ENCODE measurements around the gene STAB1. TPM values are rescaled to one million over a fixed set of nuclear protein-coding genes. Genes with fewer than 3 reads are reported as not detected.
A peak's percentile ranks its signal among the peaks of the same experiment; 100 is the strongest.

Gene STAB1
- total and polyA plus RNA-seq, 4 donors: 54.2 to 651 (median 273) TPM

GRCh38 chr3:52452126-52452525 lies 43.0 kb upstream of the STAB1 start:
- Histone ChIP-seq H3K4me3 (ENCODE audit: low read length in 2 of 2) (no peak overlapping the region), H3K9me3 (ENCODE audit: control insufficient read depth, low read length) (no peaks in the 10 kb centered on the region), H3K27me3 (ENCODE audit: control insufficient read depth in 1 of 2, insufficient read depth in 2 of 2, low read length in 1 of 2) (no peaks in the 10 kb centered on the region), H3K27ac (ENCODE audit: low read depth in 1 of 2, low read length in 2 of 2) (no peak overlapping the region), H3K4me1 (ENCODE audit: control insufficient read depth in 1 of 2, insufficient read depth in 2 of 2, low read length in 2 of 2) (no peaks in the 10 kb centered on the region), H3K36me3 (ENCODE audit: control insufficient read depth in 1 of 2, insufficient read depth in 2 of 2, low read length in 1 of 2) (no peaks in the 10 kb centered on the region)
- 88 to 92% methylated on average over 6 of the region's 6 CpGs for WGBS, 2 donors
- DNase-seq (no peak), ATAC-seq (ENCODE audit: low FRiP score) (no peak)
- intact Hi-C loops (cut with DNase I): loop anchor here in 1 of 2 donors (10.0 kb wide), 1 partner anchor 167 kb away; the partner anchor contains the start of gene GLYCTK

- ATAC-seq (ENCODE audit: low FRiP score): no peak
- Histone ChIP-seq H3K9me3 (ENCODE audit: control insufficient read depth, low read length) (no peaks in the 10 kb centered on the region), H3K27me3 (ENCODE audit: control insufficient read depth in 1 of 2, insufficient read depth in 2 of 2, low read length in 1 of 2) (no peaks in the 10 kb centered on the region), H3K4me3 (ENCODE audit: low read length in 2 of 2) (no peak overlapping the region), H3K4me1 (ENCODE audit: control insufficient read depth in 1 of 2, insufficient read depth in 2 of 2, low read length in 2 of 2) (no peaks in the 10 kb centered on the region), H3K27ac (ENCODE audit: low read depth in 1 of 2, low read length in 2 of 2) (no peak overlapping the region), H3K36me3 (ENCODE audit: control insufficient read depth in 1 of 2, insufficient read depth in 2 of 2, low read length in 1 of 2) (no peaks in the 10 kb centered on the region)
- DNase-seq: no peak
- intact Hi-C loops (cut with DNase I): loop anchor here in 1 of 2 donors (10.0 kb wide), 1 partner anchor 168 kb away; the partner anchor contains the start of gene GLYCTK
- 70 to 76% methylated on average over 11 of the region's 11 CpGs for WGBS, 2 donors
Observed at GRCh38 chr3:52452570-52453221, 42.4 kb upstream of the STAB1 start.

GRCh38 chr3:52453496-52454249 lies 41.5 kb upstream of the STAB1 start, which contains the start of gene TNNC1:
TSS of gene TNNC1 (minus strand) at chr3:52454041. CDS start at chr3:52454015, 26 bp downstream.
- Histone ChIP-seq H3K36me3 (ENCODE audit: control insufficient read depth in 1 of 2, insufficient read depth in 2 of 2, low read length in 1 of 2) (no peaks in the 10 kb centered on the region), H3K4me3 (ENCODE audit: low read length in 2 of 2) (no peak within 1 kb of the TSS), H3K9me3 (ENCODE audit: control insufficient read depth, low read length) (no peaks in the 10 kb centered on the region), H3K4me1 (ENCODE audit: control insufficient read depth in 1 of 2, insufficient read depth in 2 of 2, low read length in 2 of 2) (no peaks in the 10 kb centered on the region), H3K27ac (ENCODE audit: low read depth in 1 of 2, low read length in 2 of 2) (peak within 1 kb of the TSS in 1 of 2 donors; percentile 87), H3K27me3 (ENCODE audit: control insufficient read depth in 1 of 2, insufficient read depth in 2 of 2, low read length in 1 of 2) (no peaks in the 10 kb centered on the region)
- intact Hi-C loops (cut with DNase I): loop anchor here in 1 of 2 donors (10.0 kb wide), 1 partner anchor 169 kb away; the partner anchor contains the start of gene GLYCTK
- DNase-seq (peak in 1 of 2 donors; percentile 75), ATAC-seq (ENCODE audit: low FRiP score) (no peak)
- 68 to 69% methylated on average over 16 of the region's 16 CpGs for WGBS, 2 donors

GRCh38 chr3:52454250-52454937 lies 40.7 kb upstream of the STAB1 start:
- Histone ChIP-seq H3K36me3 (ENCODE audit: control insufficient read depth in 1 of 2, insufficient read depth in 2 of 2, low read length in 1 of 2) (peaks cover 0 to 2% of the 10 kb centered on the region in 2 donors), H3K4me3 (ENCODE audit: low read length in 2 of 2) (no peak overlapping the region), H3K27me3 (ENCODE audit: control insufficient read depth in 1 of 2, insufficient read depth in 2 of 2, low read length in 1 of 2) (no peaks in the 10 kb centered on the region), H3K4me1 (ENCODE audit: control insufficient read depth in 1 of 2, insufficient read depth in 2 of 2, low read length in 2 of 2) (no peaks in the 10 kb centered on the region), H3K27ac (ENCODE audit: low read depth in 1 of 2, low read length in 2 of 2) (peak overlapping the region in 1 of 2 donors; percentile 87), H3K9me3 (ENCODE audit: control insufficient read depth, low read length) (no peaks in the 10 kb centered on the region)
- ATAC-seq (ENCODE audit: low FRiP score) (no peak), DNase-seq (no peak)
- WGBS, 2 donors: 50 to 51% methylated on average over 8 of the region's 8 CpGs
- intact Hi-C loops (cut with DNase I): loop anchor here in 1 of 2 donors (10.0 kb wide), 1 partner anchor 170 kb away; the partner anchor contains the start of gene GLYCTK

GRCh38 chr3:52454938-52455282 lies 40.2 kb upstream of the STAB1 start:
- 29 to 38% methylated on average over 11 of the region's 11 CpGs for WGBS, 2 donors
- ATAC-seq (ENCODE audit: low FRiP score): no peak
- no peaks in the 10 kb centered on the region for H3K27me3 ChIP-seq (ENCODE audit: control insufficient read depth in 1 of 2, insufficient read depth in 2 of 2, low read length in 1 of 2)
- peak overlapping the region; percentile 14 to 87 for H3K27ac ChIP-seq (ENCODE audit: low read depth in 1 of 2, low read length in 2 of 2)
- DNase-seq: no peak
- peak overlapping the region; percentile 67 to 86 for H3K4me3 ChIP-seq (ENCODE audit: low read length in 2 of 2)
- intact Hi-C loops (cut with DNase I): loop anchor here in 1 of 2 donors (5.0 to 10.0 kb wide), 2 partner anchors 82 to 170 kb away; partner anchors contain the start of genes GLYCTK and UQCC5
- H3K9me3 ChIP-seq (ENCODE audit: control insufficient read depth, low read length): no peaks in the 10 kb centered on the region
- H3K36me3 ChIP-seq (ENCODE audit: control insufficient read depth in 1 of 2, insufficient read depth in 2 of 2, low read length in 1 of 2): peaks cover 0 to 2% of the 10 kb centered on the region in 2 donors
- H3K4me1 ChIP-seq (ENCODE audit: control insufficient read depth in 1 of 2, insufficient read depth in 2 of 2, low read length in 2 of 2): no peaks in the 10 kb centered on the region

- DNase-seq: peak; percentile 93 to 97
- H3K4me1 ChIP-seq (ENCODE audit: control insufficient read depth in 1 of 2, insufficient read depth in 2 of 2, low read length in 2 of 2): no peaks in the 10 kb centered on the region
- ATAC-seq (ENCODE audit: low FRiP score): peak; percentile 93
- peaks cover 0 to 2% of the 10 kb centered on the region in 2 donors for H3K36me3 ChIP-seq (ENCODE audit: control insufficient read depth in 1 of 2, insufficient read depth in 2 of 2, low read length in 1 of 2)
- peak within 1 kb of the TSS; percentile 14 to 87 for H3K27ac ChIP-seq (ENCODE audit: low read depth in 1 of 2, low read length in 2 of 2)
- no peaks in the 10 kb centered on the region for H3K27me3 ChIP-seq (ENCODE audit: control insufficient read depth in 1 of 2, insufficient read depth in 2 of 2, low read length in 1 of 2)
- WGBS, 2 donors: 1% methylated on average over 53 to 86 of the region's 86 CpGs
- intact Hi-C loops (cut with DNase I): loop anchor here in 1 of 2 donors (5.0 to 10.0 kb wide), 2 partner anchors 82 to 171 kb away; partner anchors contain the start of genes GLYCTK and UQCC5
- peak within 1 kb of the TSS; percentile 67 to 86 for H3K4me3 ChIP-seq (ENCODE audit: low read length in 2 of 2)
- H3K9me3 ChIP-seq (ENCODE audit: control insufficient read depth, low read length): no peaks in the 10 kb centered on the region
Observed at GRCh38 chr3:52455283-52456168, 39.6 kb upstream of the STAB1 start, which contains the start of gene NISCH. TSS of gene NISCH (plus strand) at chr3:52455604. CDS start at chr3:52455642, 38 bp downstream.

GRCh38 chr3:52456169-52456799 lies 38.9 kb upstream of the STAB1 start:
- H3K36me3 ChIP-seq (ENCODE audit: control insufficient read depth in 1 of 2, insufficient read depth in 2 of 2, low read length in 1 of 2): peaks cover 0 to 4% of the 10 kb centered on the region in 2 donors
- H3K4me1 ChIP-seq (ENCODE audit: control insufficient read depth in 1 of 2, insufficient read depth in 2 of 2, low read length in 2 of 2): no peaks in the 10 kb centered on the region
- intact Hi-C loops (cut with DNase I): loop anchor here in 1 of 2 donors (5.0 to 10.0 kb wide), 2 partner anchors 81 to 171 kb away; partner anchors contain the start of genes GLYCTK and UQCC5
- H3K9me3 ChIP-seq (ENCODE audit: control insufficient read depth, low read length): no peaks in the 10 kb centered on the region
- DNase-seq (no peak), ATAC-seq (ENCODE audit: low FRiP score) (peak; percentile 61)
- no peaks in the 10 kb centered on the region for H3K27me3 ChIP-seq (ENCODE audit: control insufficient read depth in 1 of 2, insufficient read depth in 2 of 2, low read length in 1 of 2)
- H3K4me3 ChIP-seq (ENCODE audit: low read length in 2 of 2): peak overlapping the region; percentile 67 to 86
- 2 to 3% methylated on average over 13 of the region's 13 CpGs for WGBS, 2 donors
- peak overlapping the region in 1 of 2 donors; percentile 65 for H3K27ac ChIP-seq (ENCODE audit: low read depth in 1 of 2, low read length in 2 of 2)
